ENCODE data around the gene WWC2. TPM values are rescaled to one million over a fixed set of nuclear protein-coding genes. Genes with fewer than 3 reads are reported as not detected.

Gene WWC2
- total RNA-seq, 6 donors from 2014 or later, result 87.0 to 179 (median 121) TPM

DNA sequence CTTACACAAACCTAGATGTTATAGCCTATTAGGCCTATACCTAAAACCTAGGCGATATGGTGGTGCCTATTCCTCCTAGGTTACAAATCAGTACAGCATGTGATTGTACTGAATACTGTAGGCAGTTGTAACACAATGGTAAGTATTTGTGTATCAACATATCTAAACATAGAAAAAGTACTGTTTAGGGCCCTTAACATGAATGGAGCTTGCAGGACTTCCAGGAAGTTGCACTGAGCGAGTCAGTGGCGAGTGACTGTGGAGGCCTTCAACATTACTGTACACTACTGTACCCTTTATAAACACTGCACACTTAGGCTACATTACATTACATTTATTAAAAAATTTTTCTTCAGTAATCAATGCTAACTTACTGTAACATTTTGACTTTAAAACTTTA lies 37.8 kb downstream of the WWC2 start:
- no peaks in the 10 kb centered on the region for H3K27me3 ChIP-seq
- DNase-seq (no peak), ATAC-seq (ENCODE audit: low FRiP score in 2 of 2) (no peak)
- peaks cover under 1 to 9% (median 6%) of the 10 kb centered on the region in 4 donors for H3K4me1 ChIP-seq
- H3K36me3 ChIP-seq, result no peaks in the 10 kb centered on the region
- H3K9me3 ChIP-seq, result no peaks in the 10 kb centered on the region
- 66 to 71% methylated on average over 3 of the region's 3 CpGs for WGBS, 2 donors
- no peak overlapping the region for H3K4me3 ChIP-seq
- H3K27ac ChIP-seq, result no peak overlapping the region
- no peak for TF ChIP-seq POLR2AphosphoS5 (IDR thresholded peaks at IDR 0.05)

DNA sequence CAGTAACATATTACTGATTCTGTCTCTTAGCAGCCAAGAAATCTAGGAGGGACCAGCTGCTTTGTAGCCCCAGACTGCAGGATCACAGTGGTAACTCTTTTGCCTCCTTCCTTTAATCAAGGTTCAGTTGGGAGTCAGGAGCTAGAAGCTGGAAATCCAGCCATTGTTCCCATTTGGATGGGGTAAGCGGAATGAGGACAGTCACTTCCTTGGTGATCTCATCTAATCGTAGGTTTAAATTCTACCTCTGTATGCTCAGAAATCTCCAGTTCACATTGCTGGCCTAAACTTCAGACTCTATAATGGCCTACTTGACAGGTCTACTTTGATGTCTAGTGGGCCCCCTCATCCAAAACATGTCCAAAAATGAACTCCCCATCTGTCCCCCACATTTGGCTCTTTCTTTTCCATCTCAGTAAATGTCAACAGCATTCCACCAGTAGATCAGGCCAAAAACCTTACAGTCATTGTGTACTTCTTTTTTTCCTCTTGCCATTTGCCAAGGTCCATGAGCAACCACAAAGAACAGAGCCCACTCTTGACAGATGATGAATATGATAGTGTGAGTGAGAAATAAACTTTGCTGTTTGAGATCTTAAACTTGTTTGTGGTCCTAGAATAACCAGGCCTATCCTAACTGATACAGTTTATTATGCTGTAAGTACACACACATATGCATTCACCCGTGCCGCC lies 40.1 kb downstream of the WWC2 start:
- Histone ChIP-seq H3K27ac (no peak overlapping the region), H3K4me1 (peaks cover 14 to 22% (median 19%) of the 10 kb centered on the region in 4 donors), H3K36me3 (no peaks in the 10 kb centered on the region), H3K27me3 (no peaks in the 10 kb centered on the region), H3K9me3 (no peaks in the 10 kb centered on the region), H3K4me3 (no peak overlapping the region)
- ATAC-seq (ENCODE audit: low FRiP score in 2 of 2) (no peak), DNase-seq (no peak)
- 89 to 93% methylated on average over 4 of the region's 4 CpGs for WGBS, 2 donors
- TF ChIP-seq POLR2AphosphoS5 (IDR thresholded peaks at IDR 0.05), result no peak
- no peak for TF ChIP-seq POLR2A (IDR thresholded peaks at IDR 0.05)
- TF ChIP-seq, protein P1, sequence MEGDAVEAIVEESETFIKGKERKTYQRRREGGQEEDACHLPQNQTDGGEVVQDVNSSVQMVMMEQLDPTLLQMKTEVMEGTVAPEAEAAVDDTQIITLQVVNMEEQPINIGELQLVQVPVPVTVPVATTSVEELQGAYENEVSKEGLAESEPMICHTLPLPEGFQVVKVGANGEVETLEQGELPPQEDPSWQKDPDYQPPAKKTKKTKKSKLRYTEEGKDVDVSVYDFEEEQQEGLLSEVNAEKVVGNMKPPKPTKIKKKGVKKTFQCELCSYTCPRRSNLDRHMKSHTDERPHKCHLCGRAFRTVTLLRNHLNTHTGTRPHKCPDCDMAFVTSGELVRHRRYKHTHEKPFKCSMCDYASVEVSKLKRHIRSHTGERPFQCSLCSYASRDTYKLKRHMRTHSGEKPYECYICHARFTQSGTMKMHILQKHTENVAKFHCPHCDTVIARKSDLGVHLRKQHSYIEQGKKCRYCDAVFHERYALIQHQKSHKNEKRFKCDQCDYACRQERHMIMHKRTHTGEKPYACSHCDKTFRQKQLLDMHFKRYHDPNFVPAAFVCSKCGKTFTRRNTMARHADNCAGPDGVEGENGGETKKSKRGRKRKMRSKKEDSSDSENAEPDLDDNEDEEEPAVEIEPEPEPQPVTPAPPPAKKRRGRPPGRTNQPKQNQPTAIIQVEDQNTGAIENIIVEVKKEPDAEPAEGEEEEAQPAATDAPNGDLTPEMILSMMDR (IDR thresholded peaks at IDR 0.05), result no peak
- no peak for TF ChIP-seq EP300 (IDR thresholded peaks at IDR 0.05)

DNA sequence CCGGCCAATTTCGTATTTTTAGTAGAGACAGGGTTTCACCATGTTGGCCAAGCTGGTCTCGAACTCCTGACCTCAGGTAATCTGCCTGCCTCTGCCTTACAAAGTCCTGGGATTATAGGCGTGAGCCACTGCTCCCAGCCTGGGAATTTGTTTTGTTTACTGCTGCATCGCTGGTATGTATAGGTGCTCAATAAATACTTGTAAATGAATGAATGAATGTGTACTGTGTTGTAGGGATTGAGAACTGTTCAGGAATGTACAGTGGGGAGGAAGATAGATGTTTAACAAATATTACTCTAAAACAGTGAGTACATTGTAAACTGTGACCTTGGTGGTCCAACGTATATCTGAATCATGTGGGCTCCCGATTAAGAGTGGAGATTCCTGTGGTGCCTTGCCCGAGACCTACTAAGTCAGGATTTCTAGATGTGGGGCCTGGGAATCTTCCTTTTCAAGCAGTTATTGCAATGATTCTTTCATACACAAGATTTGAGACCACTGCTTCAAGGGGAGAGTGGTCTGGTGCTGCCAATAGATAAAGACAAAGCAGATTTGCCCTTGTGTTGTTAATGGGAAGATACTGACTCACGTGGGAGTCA lies 41.0 kb downstream of the WWC2 start:
- WGBS, 2 donors, result 88 to 94% methylated on average over 9 of the region's 9 CpGs
- TF ChIP-seq POLR2A (IDR thresholded peaks at IDR 0.05) (no peak), POLR2AphosphoS5 (IDR thresholded peaks at IDR 0.05) (no peak), EP300 (IDR thresholded peaks at IDR 0.05) (no peak)
- TF ChIP-seq, protein P1 (IDR thresholded peaks at IDR 0.05), result no peak
- DNase-seq (no peak), ATAC-seq (ENCODE audit: low FRiP score in 2 of 2) (no peak)
- Histone ChIP-seq H3K36me3 (no peaks in the 10 kb centered on the region), H3K9me3 (no peaks in the 10 kb centered on the region), H3K27me3 (no peaks in the 10 kb centered on the region), H3K4me3 (no peak overlapping the region), H3K4me1 (peaks cover 14 to 26% (median 21%) of the 10 kb centered on the region in 4 donors), H3K27ac (no peak overlapping the region)

DNA sequence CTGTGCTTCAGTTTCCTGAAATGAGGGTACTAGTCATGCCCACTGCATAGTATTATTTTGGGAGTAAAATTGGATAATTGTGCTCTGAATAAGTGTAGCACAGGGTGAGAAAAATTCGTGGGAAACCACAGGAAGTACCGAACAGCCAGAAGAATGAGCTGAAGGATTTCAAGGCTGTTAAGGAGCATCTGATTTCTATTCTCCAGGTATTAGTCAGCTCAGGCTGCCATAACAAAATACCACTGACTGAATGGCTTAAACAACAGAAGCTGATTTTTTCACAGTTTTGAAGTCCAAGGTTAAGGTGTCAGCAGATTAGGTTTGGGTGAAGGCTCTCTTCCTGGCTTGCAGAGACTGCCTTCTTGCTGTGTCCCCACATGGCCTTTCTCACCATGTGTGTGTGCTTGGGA lies 41.9 kb downstream of the WWC2 start:
- TF ChIP-seq POLR2A (IDR thresholded peaks at IDR 0.05) (no peak), POLR2AphosphoS5 (IDR thresholded peaks at IDR 0.05) (no peak), EP300 (IDR thresholded peaks at IDR 0.05) (no peak)
- TF ChIP-seq, protein P1 (IDR thresholded peaks at IDR 0.05), result no peak
- H3K27ac ChIP-seq, result no peak overlapping the region
- no peak overlapping the region for H3K4me3 ChIP-seq
- no peaks in the 10 kb centered on the region for H3K27me3 ChIP-seq
- H3K36me3 ChIP-seq, result no peaks in the 10 kb centered on the region
- no peaks in the 10 kb centered on the region for H3K9me3 ChIP-seq
- 52 to 56% methylated on average over 2 of the region's 2 CpGs for WGBS, 2 donors
- peaks cover 14 to 34% (median 24%) of the 10 kb centered on the region in 4 donors for H3K4me1 ChIP-seq
- ATAC-seq (ENCODE audit: low FRiP score in 2 of 2) (peak in 1 of 2 donors; percentile 26), DNase-seq (no peak)

DNA sequence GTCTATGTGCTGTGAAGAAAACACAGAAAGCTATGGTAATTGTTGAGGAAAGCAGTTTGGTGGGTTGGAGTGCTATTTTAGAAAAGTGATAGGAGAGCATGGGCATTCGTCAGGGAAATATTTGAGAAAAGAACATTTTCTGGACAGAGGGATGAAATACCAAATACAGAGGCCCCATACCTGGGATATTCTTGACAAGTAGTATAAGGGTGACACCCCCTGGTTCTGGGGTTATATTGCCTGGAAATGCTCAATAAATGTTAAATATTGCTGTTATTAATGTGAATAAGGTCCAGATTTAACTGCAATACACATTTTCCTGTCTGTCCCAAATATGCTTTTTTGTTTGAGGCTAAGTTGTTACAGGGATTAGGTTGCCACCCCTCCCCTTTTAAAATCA lies 42.9 kb downstream of the WWC2 start:
- Histone ChIP-seq H3K4me3 (no peak overlapping the region), H3K36me3 (no peaks in the 10 kb centered on the region), H3K27me3 (no peaks in the 10 kb centered on the region), H3K4me1 (peaks cover 21 to 45% (median 28%) of the 10 kb centered on the region in 4 donors), H3K9me3 (no peaks in the 10 kb centered on the region), H3K27ac (no peak overlapping the region)
- DNase-seq (no peak), ATAC-seq (ENCODE audit: low FRiP score in 2 of 2) (no peak)
- 79 to 83% methylated on average over 1 of the region's 1 CpG for WGBS, 2 donors
- no peak for TF ChIP-seq POLR2AphosphoS5 (IDR thresholded peaks at IDR 0.05)
- no peak for TF ChIP-seq POLR2A (IDR thresholded peaks at IDR 0.05)
- no peak for TF ChIP-seq EP300 (IDR thresholded peaks at IDR 0.05)
- TF ChIP-seq, protein P1 (IDR thresholded peaks at IDR 0.05), result no peak
